Activated CD4-positive, alpha-beta T cell treated with anti-CD3 and anti-CD28 coated beads, Interleukin-2, amount 50 U/mL, for 16 hours (primary cell): ENCODE data around the gene BRMS1L.

ENCODE experiments used
- DNase-seq: peaks from one replicate; pipeline ENCODE4 v3.0.0-alpha.2; 2020

BRMS1L gene

DNA sequence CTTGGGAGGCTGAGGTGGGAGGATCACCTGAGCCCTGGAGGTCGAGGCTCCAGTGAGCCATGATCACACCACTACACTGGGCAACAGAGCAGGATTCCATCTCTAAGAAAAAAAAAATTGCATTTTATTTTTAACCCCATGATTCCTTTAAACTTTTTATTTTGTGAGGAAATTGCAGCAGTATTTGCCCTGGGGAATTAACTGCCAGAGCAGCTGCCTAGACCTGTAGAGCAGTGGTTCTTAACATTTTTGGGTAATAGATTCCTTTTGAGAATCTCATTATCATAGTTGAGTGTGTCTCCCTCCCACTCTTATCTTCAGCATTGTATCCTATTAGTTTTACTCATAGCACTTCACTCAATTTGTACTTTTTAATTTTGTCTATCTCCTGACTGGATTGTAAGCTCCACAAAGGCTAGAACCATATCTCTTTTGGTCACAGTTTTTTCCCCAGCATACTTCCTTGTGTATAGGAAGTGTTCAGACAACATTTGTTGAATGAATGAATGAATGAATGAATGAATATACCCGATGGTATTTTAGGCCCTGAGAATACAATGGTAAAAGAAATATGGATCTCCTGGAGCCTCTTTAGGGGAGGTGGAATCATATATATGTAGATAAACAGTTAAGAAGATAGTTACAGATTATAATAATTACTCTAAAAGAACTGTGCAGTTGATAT lies 40.6 kb downstream of the BRMS1L start:
- no peak for DNase-seq

DNA sequence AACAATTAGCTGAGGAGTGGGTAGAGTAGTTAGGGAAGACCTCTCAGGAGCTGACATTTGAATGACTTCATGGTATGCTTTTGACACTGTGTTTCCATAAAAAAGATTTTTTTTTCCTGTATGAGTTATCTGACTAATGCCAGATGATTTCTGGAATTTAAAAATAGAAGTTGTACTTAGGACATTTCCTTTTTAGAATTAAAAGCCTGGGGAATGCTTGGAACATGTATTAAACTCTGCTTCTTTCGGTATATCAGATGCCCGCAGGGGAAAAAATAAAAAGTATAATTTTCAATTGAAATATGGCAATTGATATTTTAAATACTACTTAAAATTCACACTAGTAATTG lies 41.1 kb downstream of the BRMS1L start:
- DNase-seq, result no peak

- DNase-seq, result no peak
Observed at GRCh38 chr14:35875296-35875695, 49.2 kb downstream of the BRMS1L start.

DNA sequence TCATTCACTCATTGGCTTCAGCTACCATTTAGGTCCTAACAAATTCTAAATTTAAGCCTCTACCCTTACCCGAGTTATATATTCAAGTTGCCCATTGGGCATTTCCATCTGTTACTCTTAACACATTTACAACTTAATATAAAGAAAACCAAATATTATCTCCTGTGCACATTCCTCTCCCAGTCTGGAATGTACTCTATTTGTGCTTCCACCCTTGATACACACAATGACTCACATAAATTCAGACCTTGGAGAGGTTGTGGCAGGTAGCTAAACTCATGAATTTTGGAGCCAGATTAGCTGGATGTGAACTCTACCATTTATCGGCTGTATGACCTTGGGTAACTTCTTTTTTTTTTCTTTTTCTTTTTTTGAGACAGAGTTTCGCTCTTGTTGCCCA lies 51.1 kb downstream of the BRMS1L start:
- DNase-seq, result no peak

DNA sequence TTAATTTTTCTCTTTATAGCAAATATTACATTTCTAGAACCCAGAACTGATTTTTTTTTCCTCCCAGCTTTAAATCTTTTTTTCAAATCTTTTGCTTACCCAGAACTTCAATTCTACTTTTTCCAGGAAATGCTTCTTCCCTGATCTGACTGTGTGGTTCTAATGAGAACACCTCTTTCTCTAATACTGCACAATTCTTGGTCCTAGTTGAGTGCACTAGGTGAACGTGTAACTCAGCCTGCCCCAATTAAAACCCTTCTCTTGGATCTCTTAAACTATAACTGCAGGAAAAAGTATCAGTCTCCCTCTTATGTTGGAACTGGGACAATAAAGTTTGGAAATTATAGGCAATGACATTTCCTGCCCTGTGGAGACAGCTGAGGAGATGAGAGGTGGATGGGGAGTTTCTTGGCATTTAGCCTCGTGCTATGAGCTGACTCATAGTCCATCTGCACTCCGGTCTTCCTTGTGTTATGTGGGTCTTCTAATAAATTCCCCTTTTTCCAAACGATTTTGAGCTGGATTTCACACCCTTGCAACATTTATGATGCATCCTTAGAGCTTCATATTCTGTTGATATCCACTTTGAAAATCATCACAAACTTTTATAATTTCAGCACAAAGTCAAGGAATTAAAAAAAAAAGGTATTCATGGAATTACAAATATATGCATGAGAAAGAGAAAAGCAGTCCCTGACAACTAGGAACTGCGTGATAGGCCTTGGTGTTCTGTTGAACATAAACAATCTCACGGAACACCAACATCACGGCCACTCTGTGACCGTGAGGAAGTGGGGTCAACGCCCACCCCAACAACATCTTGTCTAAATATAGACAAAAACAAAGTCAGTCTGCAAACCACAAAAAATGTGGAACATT lies 52.4 kb downstream of the BRMS1L start:
- no peak for DNase-seq

DNA sequence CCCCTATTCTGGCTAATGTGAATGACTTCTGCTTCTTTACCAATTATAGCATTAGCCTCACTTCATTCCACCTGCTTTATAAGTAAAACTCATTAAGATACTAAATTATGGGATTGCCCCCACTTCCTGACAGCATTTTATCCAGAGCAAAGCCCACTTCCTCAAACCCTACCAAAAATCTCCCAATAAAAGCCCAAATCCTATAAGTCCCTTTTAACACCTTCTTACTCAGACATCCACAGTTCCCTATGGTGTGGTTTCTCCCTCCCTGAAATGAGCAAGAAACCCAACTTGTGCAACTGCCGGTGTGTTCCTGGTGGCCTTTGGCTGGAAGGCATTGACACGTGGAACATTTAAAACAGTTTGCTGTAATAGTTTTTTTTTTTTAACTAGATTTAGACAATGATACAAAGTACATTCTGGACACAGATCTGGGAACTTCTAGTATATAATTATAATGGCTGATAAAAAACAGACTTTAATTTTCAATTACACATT lies 53.1 kb downstream of the BRMS1L start:
- DNase-seq, result no peak

- peak; percentile 24 for DNase-seq
Observed at GRCh38 chr14:35879654-35880249, 53.6 kb downstream of the BRMS1L start.

GRCh38 chr14:35881280-35881679 lies 55.1 kb downstream of the BRMS1L start:
- DNase-seq, result no peak

- peak; percentile 47 for DNase-seq
Observed at GRCh38 chr14:35883677-35884293, 57.6 kb downstream of the BRMS1L start.

DNA sequence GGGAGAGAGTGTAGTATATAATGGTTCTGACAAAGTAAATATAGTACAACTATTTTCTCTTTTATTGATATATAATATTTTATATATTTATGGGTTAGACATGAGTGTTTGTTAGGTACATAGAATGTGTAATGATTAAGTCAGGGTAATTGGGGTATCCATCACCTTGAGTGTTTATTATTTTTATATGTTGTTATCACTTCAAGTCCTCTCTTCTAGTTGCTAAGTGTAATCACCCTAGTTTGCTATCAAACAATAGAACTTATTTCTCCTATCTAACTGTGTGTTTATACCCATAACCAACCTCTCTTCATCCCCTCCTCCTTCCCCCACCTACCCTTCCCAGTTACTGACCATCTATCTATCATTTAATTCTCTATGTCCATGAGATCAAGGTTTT lies 64.2 kb downstream of the BRMS1L start:
- no peak for DNase-seq

DNA sequence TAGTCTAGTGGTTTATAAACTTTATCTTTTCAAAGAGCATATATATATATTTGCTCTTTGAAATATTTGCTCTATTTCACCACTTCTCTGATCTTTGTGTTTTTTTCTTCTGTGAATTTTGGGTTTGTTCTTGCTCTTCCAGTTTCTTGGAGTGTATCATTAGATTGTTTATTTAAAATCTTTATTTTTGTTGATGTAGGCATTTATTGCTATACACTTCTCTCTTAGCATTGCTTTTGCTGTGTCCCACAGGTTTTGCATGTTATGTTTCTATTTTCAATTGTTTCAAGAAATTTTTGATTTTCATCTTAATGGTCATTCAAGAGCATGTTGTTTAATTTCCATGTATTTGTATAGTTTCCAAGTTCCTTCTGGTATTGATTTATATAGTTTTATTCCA lies 69.1 kb downstream of the BRMS1L start:
- DNase-seq, result no peak

GRCh38 chr14:35897616-35898111 lies 71.5 kb downstream of the BRMS1L start:
- DNase-seq, result no peak

GRCh38 chr14:35898217-35898775 lies 72.2 kb downstream of the BRMS1L start:
- DNase-seq, result no peak

DNA sequence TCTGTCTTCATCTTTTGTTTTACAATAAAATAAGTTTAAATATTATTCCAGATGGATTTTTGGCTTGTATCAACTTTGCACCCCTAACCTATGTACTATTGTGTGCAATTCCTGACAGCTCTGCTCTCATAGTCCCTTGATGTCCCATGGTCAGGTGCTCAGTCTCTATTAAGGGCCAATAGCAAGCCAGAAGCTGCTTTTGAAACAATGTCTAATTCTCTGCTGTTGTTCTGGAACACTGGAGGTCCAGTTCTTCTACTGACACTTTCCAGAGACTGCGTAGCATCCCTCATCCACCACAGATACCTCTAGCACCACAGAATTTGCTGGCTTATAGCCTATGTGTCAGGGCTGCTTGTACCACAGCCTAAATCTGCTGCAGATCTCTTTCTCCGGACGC lies 74.6 kb downstream of the BRMS1L start:
- DNase-seq, result no peak

GRCh38 chr14:35909665-35910064 lies 83.5 kb downstream of the BRMS1L start:
- no peak for DNase-seq

DNA sequence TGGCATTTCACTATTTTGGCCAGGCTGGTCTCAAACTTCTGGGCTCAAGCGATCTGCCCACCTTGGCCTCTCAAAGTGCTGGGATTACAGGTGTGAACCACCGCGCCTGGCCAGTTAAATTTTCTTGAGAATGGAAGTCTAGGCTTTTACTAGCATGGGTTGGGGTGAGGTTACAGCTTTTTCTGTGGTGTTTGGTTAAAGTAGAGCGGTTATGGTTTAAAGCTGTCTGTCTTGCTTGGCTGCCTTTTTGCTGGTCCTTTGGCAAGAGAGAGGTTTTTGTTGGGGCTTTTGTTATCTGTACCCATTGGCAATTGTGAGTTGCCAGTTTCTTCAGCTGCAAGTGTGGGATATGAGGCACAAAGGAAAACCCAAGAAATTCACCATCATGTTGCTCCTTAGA lies 84.1 kb downstream of the BRMS1L start:
- no peak for DNase-seq

- no peak for DNase-seq
Observed at GRCh38 chr14:35911097-35911496, 85.0 kb downstream of the BRMS1L start.

DNA sequence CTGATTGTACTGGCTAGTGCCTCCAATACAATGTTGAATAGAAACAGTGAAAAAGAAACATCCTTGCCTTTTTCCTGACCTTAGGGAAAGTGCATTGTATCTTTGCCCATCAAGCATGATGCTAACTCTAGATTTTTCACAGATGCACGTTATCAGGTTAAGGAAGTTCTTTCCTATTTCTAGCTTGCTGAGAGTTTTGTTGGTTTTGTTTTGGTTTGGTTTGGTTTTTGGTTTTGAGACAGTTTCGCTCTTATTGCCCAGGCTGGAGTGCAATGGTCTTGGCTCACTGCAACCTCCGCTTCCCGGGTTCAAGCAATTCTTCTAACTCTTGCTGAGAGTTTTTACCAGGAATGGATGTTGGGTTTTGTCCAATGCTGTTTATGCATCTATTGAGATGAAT lies 89.0 kb downstream of the BRMS1L start:
- no peak for DNase-seq

DNA sequence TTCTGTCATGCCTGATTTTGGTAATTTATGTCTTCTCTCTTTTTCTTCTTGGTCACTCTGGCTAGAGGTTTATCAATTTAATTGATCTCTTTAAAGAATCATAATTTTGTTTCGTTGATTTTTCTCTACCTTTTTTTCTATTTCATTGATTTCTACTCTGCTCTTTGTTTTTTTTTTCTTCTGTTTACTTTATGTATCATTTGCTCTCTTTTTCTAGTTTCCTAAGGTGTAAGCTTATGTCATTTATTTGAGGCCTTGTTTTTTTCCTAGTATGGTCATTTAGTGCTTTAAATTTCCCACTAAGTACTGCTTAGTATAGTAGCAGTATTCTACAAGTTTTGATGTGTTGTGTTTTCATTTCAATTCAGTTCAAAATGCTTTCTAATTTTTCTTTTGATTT lies 89.6 kb downstream of the BRMS1L start:
- DNase-seq, result no peak
